Measurements from ENCODE around the gene PTPRM.
"Not testable (repeated sequence)": the region's sequence is repeated elsewhere in the genome, so short reads cannot be mapped to it uniquely, and the experiment has no call there.

PTPRM gene

DNA sequence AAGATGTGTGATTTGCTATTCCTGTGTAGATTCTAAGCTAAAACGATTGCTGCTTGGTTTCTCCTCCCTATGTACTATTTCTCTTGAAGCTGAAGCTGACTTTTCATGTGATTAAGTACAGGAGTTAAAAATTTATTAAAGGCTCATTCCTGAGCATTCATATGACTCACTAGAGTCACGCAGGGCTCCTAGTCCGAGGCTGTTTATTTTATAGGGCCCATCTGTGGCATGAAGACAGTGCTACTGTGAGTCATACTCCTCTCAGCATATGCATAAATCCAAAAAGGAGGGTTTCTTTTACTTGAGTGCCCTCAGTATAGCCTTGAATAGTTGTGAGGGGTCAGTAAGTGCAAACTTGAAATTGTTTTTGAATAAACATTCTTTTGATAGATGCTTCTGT lies 378.8 kb downstream of the PTPRM start:
- no peak for DNase-seq (ENCODE audit: low spot score)

DNA sequence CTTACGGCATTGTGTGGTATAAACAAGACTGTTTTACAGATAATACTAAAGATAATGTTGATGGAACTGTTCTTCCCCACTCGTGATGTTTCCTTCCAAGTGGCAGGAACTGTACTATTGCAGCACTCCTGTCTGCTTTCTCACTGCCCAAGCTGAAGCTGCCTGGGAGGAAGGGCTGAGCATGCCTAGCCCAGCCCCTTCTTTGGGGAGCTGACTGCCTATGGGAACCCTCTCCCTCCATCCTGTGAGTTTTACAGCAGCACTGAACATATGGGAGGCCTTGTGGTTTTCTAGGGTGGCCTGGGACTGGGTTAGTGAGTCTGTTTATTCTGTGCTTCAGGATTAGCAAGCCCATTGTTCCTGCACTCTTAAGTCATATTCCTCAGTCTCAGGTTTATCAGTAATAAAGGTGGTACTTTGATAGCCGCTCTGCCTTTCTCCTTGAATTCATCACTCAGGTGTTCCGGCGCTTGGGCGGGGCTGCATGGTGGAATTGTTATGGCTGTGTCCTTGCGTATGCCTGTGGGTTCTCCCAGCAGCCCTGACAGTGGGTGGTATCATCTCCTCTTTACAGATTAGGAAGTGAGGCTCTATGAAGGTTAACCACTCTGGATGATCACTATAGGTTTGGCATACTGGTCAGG lies 379.7 kb downstream of the PTPRM start:
- peak; percentile 82 for DNase-seq (ENCODE audit: low spot score)

DNA sequence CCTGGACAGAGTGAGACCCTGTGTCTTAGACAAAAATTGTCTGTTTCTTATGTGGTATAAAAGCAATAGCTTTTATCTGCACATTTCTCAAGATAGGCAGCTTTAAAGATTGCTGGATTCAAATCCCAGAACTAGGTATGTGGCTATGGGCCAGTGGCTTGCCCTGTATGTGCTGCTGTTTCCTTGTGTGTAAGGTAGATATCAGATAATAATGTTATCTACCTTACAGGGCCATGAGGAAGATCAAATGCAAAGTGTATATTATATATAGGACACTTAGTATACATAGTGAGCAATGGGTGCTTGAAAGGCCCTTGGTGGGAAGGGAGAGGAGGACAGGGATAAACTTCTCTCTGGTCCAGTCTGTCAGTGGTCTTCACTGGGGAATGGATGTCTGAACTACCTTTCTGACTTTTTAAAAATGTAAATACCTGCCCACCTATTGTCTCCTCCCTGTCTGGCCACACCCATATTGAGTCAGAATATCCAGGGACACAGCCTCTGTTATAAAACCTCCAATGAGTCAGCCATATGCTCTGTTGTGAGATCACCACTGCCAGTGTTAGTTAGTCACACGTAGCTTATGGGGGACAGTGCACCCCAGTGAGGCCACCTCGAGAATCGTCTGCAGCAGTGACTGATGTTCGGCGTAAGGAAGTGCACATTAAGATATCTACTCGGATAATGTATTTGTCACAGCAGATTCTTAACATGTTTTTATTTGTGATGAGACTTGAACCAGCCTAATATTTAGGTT lies 383.4 kb downstream of the PTPRM start:
- DNase-seq (ENCODE audit: low spot score): no peak

DNA sequence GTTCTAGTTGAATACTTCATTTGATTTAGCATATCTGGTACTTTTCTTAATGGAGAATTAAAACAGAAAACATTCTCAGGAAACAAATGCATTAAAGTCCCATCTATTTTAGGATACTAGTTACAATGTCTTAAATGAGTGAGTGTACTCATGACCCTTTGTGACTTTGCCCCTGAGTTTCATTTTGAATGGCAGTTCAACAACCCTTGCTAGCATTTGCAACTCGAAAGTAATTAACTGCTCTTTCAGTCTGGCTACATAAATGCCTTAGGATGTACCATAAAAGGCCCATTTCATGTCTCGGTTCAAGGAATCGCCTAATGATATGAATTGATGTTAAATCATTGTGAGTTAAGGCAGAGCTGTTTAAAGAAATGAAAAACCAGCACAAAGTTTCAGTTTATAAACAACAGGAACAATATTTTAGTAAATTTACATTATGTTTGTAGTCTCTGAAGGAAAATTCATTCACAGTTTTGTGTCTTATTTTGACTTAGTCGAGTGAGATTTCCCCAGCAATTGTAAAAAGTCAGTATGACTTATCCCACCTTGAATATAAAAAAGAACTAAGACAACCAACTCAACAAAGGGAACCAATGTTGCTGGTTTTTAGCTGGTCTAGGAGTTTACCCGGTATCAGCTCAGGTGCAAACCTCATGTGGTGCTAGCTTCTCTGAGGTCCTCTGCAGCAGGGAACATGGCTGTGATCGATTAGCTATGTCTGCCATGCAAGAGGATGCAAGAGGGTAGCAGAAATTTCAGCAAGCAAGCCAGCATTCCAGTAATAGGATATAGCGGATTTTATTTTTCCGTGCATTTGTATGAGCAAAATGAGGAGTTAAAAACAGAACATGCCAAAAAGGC lies 386.2 kb downstream of the PTPRM start:
- DNase-seq (ENCODE audit: low spot score): no peak

DNA sequence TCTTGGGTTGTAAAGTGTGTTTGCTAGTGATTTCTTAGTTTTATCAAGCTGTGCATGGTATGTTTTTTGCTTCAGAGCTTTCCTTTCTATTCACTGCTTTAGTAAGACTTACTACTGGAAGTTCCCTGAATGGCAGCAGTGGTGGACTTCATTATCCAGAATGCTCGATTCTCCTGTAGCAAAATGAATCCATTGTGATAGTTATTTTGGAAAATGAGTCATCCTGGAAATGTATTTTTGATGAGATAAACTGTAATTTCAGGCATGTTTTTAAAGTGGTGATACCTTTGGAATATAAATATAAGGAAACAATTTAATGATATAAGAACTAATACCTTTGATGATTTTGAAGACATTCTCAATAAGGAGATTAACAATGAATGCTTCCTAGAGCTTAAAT lies 387.1 kb downstream of the PTPRM start:
- DNase-seq (ENCODE audit: low spot score): no peak

DNA sequence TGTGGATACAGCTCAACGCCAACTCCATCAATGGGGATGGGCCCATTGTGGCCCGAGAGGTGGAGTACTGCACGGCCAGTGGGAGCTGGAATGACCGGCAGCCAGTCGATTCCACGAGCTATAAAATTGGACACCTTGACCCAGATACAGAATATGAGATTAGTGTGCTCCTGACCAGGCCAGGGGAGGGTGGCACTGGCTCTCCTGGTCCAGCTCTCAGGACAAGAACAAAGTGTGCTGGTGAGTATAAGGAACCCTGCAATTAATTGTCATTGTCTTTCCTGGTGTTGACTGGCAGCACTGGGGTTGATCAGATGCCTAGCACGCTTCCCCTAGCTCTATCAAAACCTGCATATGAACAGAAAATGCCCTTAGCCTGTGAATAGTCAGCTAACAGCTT lies 388.1 kb downstream of the PTPRM start:
- no peak for DNase-seq (ENCODE audit: low spot score)

DNA sequence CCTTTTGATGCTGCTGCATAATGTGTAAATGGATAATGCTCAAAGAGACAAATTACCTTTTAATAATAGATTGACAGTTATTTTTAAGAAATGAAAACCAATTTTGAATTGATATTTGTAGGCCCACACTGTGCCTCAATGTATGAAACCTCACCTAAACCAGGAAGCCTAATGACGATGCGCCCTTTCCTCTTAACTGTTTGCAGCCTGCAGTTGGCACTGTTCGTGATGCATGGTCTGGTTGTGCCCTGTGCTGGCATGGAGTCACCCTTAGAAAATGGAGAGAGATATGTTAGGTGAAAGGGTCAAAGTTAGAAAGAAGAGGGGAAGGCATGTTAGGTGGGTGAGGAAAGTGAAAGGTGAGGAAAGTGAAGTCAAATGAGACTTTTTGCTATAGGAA lies 390.2 kb downstream of the PTPRM start:
- no peak for DNase-seq (ENCODE audit: low spot score)

DNA sequence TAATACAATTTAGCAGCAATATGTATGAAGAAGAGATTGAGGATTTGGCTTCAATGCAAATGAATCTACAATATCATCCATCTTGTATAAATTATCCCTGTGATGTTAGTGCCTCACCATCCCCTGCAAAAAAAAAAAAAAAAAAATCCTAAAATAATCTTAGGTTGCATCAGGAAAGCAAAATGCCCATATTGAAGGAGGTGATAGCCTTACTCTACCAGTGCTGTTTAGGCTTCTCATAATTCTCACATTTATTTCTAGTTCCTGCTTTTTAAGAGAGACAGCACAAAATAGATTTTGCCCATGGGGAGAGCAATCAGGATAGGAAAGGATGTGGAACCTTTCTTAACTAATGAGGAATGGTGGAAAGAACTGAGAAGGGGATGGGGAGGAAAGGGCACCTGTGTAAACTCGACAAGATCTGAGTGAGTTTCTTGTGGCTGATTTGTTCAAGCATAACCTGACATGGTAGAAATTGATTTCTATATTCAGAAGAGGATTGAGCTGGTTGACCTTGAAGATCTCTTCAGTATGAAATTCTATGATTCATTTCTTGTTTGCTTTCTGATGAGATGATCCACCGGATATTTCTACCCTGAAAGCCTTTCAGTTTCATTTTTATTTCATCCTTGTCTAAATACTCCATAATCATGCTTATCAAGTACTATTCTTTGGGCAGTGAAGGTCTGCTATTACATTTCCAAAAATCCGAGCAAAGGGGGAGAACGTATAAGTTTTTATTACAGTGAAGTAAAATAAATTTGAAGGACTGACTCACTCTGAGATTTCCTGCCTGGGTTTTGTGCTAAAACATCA lies 391.2 kb downstream of the PTPRM start:
- no peak for DNase-seq (ENCODE audit: low spot score)

DNA sequence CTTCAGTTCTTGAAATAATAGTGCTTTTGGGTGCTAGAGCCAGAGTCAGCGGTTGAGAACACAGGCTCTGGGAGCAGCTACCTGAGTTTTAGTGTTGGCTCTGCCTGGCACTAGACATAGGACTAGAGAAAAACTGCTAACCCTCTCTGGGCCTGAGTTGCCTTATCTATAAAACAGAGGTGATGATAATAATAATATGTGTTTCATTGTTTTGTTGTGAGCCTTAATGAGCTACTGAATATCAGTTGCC lies 391.7 kb downstream of the PTPRM start:
- no peak for DNase-seq (ENCODE audit: low spot score)

DNA sequence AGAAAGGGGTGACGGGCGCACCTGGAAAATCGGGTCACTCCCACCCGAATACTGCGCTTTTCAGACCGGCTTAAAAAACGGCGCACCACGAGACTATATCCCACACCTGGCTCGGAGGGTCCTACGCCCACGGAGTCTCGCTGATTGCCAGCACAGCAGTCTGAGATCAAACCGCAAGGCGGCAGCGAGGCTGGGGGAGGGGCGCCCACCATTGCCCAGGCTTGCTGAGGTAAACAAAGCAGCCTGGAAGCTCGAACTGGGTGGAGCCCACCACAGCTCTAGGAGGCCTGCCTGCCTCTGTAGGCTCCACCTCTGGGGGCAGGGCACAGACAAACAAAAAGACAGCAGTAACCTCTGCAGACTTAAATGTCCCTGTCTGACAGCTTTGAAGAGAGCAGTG lies 399.6 kb downstream of the PTPRM start:
- DNase-seq (ENCODE audit: low spot score): not testable (repeated sequence)

DNA sequence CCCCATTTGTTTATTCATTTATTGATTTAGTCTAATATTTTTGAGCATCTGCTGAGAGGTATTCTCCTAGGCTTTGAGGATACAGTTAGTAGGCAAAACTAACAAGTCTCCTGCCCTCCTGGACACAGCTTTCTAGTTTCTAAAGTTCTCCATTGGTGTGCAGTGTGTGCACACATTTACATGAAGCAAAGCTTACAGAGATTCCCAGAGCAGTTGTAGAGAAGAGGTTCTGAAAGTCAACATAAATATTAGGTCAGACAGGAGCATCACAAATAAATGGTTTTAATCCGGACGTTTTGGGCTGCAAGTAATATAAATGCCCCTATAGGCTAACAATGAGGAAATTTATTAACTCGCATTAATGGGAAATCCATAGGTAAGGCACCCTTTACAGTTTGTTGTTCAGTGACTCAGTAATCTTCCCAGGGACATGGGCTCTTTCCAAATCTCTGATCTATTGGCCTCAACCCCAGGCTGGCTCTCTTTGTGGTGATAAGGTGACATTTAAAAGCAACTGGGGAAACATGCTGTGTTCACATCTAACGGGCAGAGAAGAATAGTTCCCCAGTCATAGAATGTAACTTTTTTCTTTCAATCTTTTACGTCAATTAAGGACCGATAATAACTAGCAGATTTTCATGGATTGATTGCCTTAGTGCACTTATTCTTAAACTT lies 407.2 kb downstream of the PTPRM start:
- no peak for DNase-seq (ENCODE audit: low spot score)

DNA sequence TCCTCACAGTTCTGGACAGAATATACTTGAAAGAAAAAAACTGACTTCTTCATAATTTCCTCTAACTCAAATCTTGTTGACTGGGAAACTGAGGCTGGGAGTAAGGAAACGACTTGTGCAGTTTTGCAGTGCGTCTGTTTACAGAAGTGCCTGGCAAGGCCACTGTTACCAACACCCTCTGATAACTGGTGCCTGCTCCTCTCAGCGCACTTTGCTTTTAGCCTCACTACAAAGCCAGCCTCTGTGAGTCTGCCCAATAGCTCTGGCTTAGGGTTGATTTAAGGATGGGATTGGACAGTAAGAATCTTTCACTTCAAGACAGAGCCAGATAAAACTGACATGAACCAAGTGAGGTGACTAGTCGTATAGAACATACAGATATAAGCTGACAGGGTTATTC lies 410.8 kb downstream of the PTPRM start:
- no peak for DNase-seq (ENCODE audit: low spot score)

DNA sequence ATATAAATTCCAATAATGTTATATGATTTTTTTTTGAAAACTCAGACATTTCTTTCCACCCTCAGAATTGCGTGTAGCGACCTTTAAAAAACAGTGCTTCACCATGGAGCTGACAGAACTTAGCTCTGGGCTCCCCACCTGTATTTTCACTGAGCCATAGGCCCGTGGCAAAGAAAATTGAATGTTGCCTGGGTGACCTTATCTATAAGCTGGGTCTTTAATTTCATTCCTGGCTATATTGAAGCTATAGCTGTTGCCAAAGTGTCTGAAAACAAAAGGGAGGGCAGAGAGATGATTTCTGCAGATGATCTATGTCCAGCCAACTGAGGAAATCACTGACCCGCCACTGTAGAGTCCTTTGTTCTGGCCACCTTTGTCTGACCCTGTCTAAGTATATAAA lies 411.7 kb downstream of the PTPRM start:
- DNase-seq (ENCODE audit: low spot score): no peak

DNA sequence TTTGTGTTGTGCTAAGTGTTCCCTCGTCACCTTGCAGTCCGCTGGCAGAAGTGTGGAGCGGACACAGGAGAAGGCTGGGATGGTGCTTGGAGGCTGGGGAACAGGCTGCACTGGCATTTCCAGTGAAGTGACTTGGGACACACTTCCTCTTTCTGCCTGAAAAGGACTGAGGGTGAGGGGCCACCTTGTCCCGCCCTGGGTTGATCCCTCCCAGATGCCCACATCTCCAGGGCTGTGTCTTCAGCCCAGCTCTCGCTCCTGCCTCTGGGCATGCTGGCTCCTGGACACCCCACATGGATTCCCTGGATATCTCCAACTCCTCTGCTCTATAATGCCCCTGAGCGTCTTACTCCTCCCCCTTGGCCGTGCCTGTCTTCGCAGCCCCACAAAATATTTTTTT lies 412.6 kb downstream of the PTPRM start:
- DNase-seq (ENCODE audit: low spot score): no peak

DNA sequence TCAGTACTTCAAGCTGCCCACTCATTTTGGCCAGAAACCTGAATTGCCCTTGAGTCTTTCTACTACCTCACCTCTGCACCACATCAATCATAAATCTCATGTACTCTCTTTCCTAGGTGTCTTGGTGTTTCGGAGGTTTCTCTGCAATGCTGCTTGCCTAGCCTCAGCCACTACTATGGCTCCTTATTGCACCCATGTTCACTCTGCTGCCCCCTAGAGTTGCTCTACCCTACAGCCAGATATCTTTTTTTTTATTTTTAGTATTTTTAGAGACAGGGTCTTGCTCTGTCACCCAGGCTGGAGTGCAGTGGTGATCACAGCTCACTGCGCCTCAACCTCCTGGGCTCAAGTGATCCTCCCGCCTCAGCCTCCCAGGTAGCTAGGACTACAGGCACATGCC lies 413.0 kb downstream of the PTPRM start:
- no peak for DNase-seq (ENCODE audit: low spot score)

DNA sequence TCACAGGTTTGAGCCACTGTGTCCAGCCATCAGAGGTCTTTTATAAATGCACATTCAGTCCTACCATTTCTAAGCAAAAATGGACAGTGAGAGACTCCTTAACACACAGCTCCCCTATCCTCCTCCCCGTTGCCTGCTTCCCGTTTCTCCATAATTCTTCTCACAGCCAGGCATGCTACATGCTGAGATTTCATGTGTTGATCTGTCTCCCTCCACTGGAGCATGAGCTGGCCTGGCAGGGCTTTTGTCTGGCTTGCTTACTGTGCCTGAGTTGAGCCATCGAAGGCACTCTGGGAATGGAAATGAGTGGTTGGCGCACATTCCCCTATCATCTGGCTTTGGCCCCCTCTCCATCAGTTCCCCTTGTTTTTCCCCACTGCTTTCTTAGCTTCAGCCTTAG lies 413.5 kb downstream of the PTPRM start:
- no peak for DNase-seq (ENCODE audit: low spot score)

DNA sequence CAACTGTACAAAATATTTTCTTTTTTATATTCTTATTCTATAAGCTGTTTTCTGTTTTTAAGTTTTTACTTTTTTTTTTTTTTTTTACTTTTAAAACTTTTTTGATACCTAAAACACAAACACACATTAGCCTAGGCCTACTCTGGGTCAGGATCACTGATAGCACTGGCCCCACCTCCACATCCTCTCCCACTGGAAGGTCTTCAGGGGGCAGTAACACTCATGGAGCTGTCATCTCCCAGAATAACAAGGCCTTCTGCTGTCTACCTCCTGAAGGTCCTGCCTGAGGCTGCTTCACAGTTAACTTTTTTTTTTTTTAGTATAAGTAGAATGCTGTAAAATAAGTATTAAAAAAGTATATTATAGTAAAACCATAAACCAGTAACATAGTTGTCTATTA lies 415.1 kb downstream of the PTPRM start:
- DNase-seq (ENCODE audit: low spot score): no peak

DNA sequence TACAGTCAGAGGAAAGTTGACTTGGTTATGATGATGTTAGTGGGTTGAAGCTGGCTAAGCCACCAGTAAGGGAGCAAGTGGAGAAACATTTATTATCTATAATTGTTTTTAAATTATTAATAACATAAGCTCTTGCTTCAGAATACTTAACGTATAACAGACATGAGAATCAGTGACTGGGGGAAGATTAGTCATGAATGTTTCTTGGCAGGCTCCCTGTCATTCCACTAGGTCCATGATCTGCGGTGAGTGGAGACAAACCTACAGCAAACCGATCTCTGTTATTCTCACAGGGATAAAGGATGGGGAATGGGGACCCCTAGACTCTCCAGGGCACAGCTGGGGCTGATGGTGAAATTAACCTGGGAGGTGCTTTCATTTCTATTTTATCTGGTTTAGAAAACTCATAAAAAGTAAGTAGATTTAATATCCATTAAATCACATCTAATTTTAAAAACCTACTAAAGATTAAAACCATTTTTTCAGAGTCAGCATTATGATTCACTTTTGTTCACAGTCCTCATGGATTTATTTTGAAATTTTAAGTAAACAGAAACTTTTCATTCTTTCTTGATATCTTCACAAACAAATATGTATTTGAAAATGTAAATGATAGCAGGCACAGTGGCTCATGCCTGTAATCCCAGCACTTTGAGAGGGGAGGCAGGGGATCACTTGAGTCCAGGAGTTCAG lies 420.3 kb downstream of the PTPRM start:
- no peak for DNase-seq (ENCODE audit: low spot score)

DNA sequence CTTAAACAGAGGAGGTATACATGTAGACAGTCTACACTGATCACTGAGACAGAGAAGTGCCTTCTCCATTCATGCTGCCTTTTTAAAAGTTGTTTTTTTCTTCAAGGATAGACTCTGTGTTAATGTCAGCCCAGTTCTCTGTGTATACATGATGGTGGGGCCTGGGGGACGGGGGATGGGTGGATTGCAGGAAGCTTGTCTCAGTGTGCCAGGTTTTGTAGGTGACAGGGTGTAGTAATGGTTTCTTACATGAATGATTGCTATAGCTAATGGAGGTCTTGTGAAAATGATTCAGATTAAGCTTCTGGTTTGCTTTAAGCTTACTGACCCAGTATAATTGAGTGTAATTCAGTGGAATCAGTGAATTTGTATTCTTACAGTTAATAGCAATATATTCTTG lies 423.6 kb downstream of the PTPRM start:
- DNase-seq (ENCODE audit: low spot score): no peak

DNA sequence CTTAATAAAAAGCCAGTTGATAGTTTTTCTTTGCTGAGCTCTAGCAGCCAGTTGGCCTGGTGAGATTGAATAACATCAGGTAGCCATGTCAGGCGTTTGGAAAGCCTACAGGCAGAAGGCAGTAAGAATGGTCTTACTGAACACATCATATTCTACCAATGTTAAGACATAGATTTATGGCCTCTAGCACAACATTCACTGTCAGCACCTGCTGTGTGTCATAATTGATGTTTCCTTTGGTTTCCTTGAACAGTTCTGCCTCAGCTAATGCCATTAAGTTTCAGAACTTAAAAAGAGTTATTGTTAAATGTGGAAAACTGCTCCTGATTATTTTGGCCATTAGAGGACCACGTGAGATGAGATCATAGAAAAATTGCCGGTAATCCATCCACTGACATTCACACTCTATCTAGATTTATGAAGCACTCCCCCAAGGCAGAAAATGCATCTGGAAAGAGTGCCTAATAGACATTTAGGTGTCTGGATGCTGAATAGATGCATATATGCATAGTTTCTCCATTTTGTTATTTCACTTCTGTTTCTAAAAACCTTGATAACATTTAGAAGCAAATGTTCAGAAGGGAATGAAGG lies 434.7 kb downstream of the PTPRM start:
- DNase-seq (ENCODE audit: low spot score): no peak
